Heart right ventricle (tissue), 16 donors: Measurements from ENCODE around the gene CDK5. TPM values are rescaled to one million over a fixed set of nuclear protein-coding genes. Genes with fewer than 3 reads are reported as not detected.

Source experiments
- ATAC-seq, 8 donors: fragments of 200-7000 bp; cut with Tn5 transposase; one replicate each; pipeline ENCODE4 v1.9.1; 2020; ENCODE audit warnings: mild to moderate bottlenecking in 8 of 8, moderate library complexity in 8 of 8, moderate number of reproducible peaks in 1 of 8
- DNase-seq, 2 donors: peaks; one replicate each; pipeline ENCODE4 v3.0.0-alpha.2; 2020
- H3K27ac ChIP-seq, 10 donors: fragments of 200-600 bp; sonication (generic) in 2 of 10; one replicate each; pipeline versions ENCODE4 v1.5.0 to v1.8.0; 2020 to 2022; ENCODE audit warnings: mild to moderate bottlenecking in 3 of 10
- H3K27me3 ChIP-seq, 7 donors: fragments of 200-600 bp; one replicate each; pipeline ENCODE4 v1.8.0; 2021 to 2022; ENCODE audit warnings: mild to moderate bottlenecking in 2 of 7
- H3K36me3 ChIP-seq, 9 donors: fragments of 200-600 bp; sonication (generic) in 1 of 9; one replicate each; pipeline versions ENCODE4 v1.5.0 to v1.8.0; 2020 to 2022; ENCODE audit warnings: mild to moderate bottlenecking in 2 of 9
- H3K4me1 ChIP-seq, 9 donors: fragments of 200-600 bp; sonication (generic) in 1 of 9; one replicate each; pipeline versions ENCODE4 v1.5.0 to v1.8.0; 2020 to 2022; ENCODE audit warnings: mild to moderate bottlenecking in 4 of 9
- H3K4me3 ChIP-seq, 10 donors: fragments of 200-600 bp; sonication (generic) in 2 of 10; one replicate each; pipeline versions ENCODE4 v1.5.0 to v1.8.0; 2020 to 2022; ENCODE audit warnings: mild to moderate bottlenecking in 7 of 10, moderate library complexity in 2 of 10
- H3K9me3 ChIP-seq, 11 donors: fragments of 200-600 bp in 10 of 11; sonication (generic) in 2 of 11; one replicate each; pipeline versions ENCODE4 v1.5.0 to v1.8.0; 2013 to 2022; ENCODE audit warnings: mild to moderate bottlenecking in 2 of 11, control low read depth in 1 of 11, moderate library complexity in 1 of 11
- WGBS, 2 donors: extraction: QIAGEN DNeasy Blood & Tissue Kit; methylation state at CpG; one replicate each; pipeline ENCODE4 v1.1.7; 2013; ENCODE audit warnings: inconsistent platforms in 1 of 2; 5-methylcytosine and 5-hydroxymethylcytosine counted together
- intact Hi-C, 10 donors: fragments of 100-400 bp; cut with DNase I; formaldehyde crosslinking; loops; one replicate each; pipeline versions ENCODE4 v1.11.1 to v1.14.2; 2022
- polyA plus RNA-seq, 2 donors: library from polyadenylated mRNA; stranded (reverse); fragments of 200-250 nt; gene quantifications; one replicate each; pipeline ENCODE4 v1.2.3, GENCODE V29; 2013
- total RNA-seq, 10 donors: library from RNA; stranded (reverse); fragmentation: NEBNext Ultra II Directional in 3 of 10; extraction: Animal tissue kit (Norgen Biotek cat#: 25700) in 3 of 10; gene quantifications; one replicate each; pipeline versions ENCODE4 v1.2.1 to v1.2.4, GENCODE V29; 2021 to 2023
- TF ChIP-seq, protein P1 (sequence below), 9 donors: fragments of 200-600 bp; sonication (generic) in 2 of 9; IDR thresholded peaks; one replicate each; pipeline versions ENCODE4 v1.5.0 to v1.8.0; 2021 to 2022; ENCODE audit warnings: antibody characterized with exemption in 9 of 9, mild to moderate bottlenecking in 5 of 9, moderate library complexity in 1 of 9
- donor health status: Arrhythmogenic right ventricular cardiomyopathy.
- donor health status: ischemic (EF 13 %, LVEDD 7.1; RV severe dilation, severe dysfunction).
- donor health status: healthy with polysubstance abuse.
- donor health status: DM: no; HTN: yes; CAD: no.
- donor health status: DM: no; HTN: no; CAD: no.
- donor health status: ischemic (EF 25% LVEDD 6.9; RV normal size, moderate dysfunction).
- donor health status: ischemic (EF 25% LVEDD 5.7; RV mildly dilated, moderate dysfunction).
- donor health status: healthy.
- donor health status: DM: yes; HTN: yes; CAD: no.
- donor health status: Ischemic cardiomyopathy.
- donor health status: ischemic (EF 35%, LVEDD 5.7; RV mildly dilated, moderate dysfunction).
- donor health status: nonischemic (EF 11% LVEDD 7.7; RV severe dilation, severe dysfunction).
- donor health status: DM: yes; HTN: yes; CAD: no.
- donor health status: PGD.
- donor health status: ischemic (EF 29% LVEDD 5.4; RV normal size, mild dysfunction).
- donor health status: nonischemic (EF 23%, LVEDD 6.1; RV moderate dilation, normal function).

CDK5 gene
- total and polyA plus RNA-seq, 12 donors: 5.0 to 11.3 (median 7.6) TPM

DNA sequence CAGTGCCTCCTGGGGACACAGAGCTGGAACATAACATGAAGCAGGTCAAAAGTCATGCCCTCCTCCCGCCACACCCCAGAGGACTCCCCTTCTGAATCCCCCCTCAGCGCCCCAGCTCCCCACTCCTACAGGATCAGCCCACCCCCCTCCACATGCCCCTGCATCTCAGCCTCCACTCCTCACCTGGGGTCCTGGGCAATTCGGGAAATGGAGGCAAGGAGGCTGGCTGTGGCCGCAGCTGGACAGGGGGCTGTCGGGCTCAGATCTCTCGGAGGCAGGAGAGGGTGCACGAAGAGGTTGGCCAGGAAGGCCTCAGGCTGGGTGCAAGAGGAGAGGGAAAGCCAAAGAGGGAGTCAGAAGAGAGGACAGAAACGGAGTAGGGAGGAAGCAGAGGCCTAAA is 41.2 kb downstream of the CDK5 start:
- Histone ChIP-seq H3K4me3 (no peak overlapping the region), H3K9me3 (no peaks in the 10 kb centered on the region), H3K27ac (no peak overlapping the region), H3K4me1 (peaks cover 9 to 61% (median 34%) of the 10 kb centered on the region in 9 donors), H3K27me3 (peaks cover 0 to 59% (median 48%) of the 10 kb centered on the region in 7 donors), H3K36me3 (peaks cover 0 to 23% (median 0%) of the 10 kb centered on the region in 9 donors)
- intact Hi-C loops: loop anchor here in 4 of 10 donors (5.0 to 10.0 kb wide), 4 partner anchors 52 to 239 kb away; no protein-coding TSS in a partner anchor
- TF ChIP-seq, protein P1, sequence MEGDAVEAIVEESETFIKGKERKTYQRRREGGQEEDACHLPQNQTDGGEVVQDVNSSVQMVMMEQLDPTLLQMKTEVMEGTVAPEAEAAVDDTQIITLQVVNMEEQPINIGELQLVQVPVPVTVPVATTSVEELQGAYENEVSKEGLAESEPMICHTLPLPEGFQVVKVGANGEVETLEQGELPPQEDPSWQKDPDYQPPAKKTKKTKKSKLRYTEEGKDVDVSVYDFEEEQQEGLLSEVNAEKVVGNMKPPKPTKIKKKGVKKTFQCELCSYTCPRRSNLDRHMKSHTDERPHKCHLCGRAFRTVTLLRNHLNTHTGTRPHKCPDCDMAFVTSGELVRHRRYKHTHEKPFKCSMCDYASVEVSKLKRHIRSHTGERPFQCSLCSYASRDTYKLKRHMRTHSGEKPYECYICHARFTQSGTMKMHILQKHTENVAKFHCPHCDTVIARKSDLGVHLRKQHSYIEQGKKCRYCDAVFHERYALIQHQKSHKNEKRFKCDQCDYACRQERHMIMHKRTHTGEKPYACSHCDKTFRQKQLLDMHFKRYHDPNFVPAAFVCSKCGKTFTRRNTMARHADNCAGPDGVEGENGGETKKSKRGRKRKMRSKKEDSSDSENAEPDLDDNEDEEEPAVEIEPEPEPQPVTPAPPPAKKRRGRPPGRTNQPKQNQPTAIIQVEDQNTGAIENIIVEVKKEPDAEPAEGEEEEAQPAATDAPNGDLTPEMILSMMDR (IDR thresholded peaks at IDR 0.05): no peak
- ATAC-seq (no peak), DNase-seq (no peak)
- WGBS, 2 donors: 81 to 84% methylated on average over 8 of the region's 8 CpGs

DNA sequence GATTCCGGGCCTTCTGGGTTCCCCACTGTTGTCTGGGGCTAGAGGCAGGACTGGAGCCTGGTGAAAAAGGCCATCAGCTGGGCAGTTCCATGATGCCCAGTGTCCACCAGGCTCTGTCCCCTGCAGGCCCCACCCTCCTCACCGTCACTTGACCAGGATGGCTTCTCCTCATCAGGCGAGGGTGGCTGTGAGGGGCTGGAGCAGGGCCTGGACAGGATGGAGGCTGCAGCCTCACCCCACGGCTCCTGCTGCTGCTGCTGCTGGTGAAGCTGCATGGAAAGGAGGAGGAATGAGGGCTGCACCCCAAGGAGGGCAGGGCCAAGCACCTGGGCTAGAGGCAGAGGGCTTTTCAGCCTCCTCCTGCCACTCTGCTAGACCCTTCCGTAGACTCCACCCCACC is 41.7 kb downstream of the CDK5 start:
- Histone ChIP-seq H3K9me3 (no peaks in the 10 kb centered on the region), H3K27me3 (peaks cover 0 to 56% (median 44%) of the 10 kb centered on the region in 7 donors), H3K36me3 (peaks cover 0 to 23% (median 0%) of the 10 kb centered on the region in 9 donors), H3K27ac (no peak overlapping the region), H3K4me1 (peaks cover 9 to 63% (median 34%) of the 10 kb centered on the region in 9 donors), H3K4me3 (no peak overlapping the region)
- ATAC-seq (peak in 2 of 8 donors; percentile 3 to 11), DNase-seq (no peak)
- 73 to 84% methylated on average over 5 of the region's 5 CpGs for WGBS, 2 donors
- TF ChIP-seq, protein P1 (IDR thresholded peaks at IDR 0.05): no peak
- intact Hi-C loops: loop anchor here in 4 of 10 donors (5.0 to 10.0 kb wide), 4 partner anchors 51 to 239 kb away; no protein-coding TSS in a partner anchor

DNA sequence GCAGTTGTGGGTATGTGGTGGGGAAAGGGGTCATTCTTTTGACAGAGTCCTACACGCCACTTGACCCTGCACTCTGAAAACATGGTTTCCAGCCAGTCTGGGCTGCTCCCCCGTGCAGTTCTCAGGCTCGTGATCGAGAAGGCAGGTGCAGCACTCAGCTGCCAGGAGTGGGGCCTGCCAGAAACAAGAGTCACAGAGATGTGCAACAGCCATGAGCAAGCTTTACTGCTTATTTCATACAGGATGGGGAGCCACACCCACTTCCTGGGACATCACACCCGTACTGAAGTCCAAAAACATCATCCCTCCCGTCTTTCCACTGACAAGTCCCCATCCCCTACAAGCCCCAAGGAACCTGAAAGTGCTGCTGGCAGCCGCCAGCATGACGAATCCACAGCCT is 42.7 kb downstream of the CDK5 start:
- ATAC-seq (no peak), DNase-seq (no peak)
- intact Hi-C loops: loop anchor here in 4 of 10 donors (5.0 to 10.0 kb wide), 4 partner anchors 50 to 238 kb away; no protein-coding TSS in a partner anchor
- Histone ChIP-seq H3K27me3 (peaks cover 0 to 46% (median 34%) of the 10 kb centered on the region in 7 donors), H3K4me3 (no peak overlapping the region), H3K9me3 (no peaks in the 10 kb centered on the region), H3K4me1 (peaks cover 9 to 70% (median 42%) of the 10 kb centered on the region in 9 donors), H3K36me3 (peaks cover 0 to 23% (median 0%) of the 10 kb centered on the region in 9 donors), H3K27ac (peak overlapping the region in 1 of 10 donors; percentile 73)
- TF ChIP-seq, protein P1 (IDR thresholded peaks at IDR 0.05): no peak
- WGBS, 2 donors: 62 to 76% methylated on average over 8 of the region's 8 CpGs

DNA sequence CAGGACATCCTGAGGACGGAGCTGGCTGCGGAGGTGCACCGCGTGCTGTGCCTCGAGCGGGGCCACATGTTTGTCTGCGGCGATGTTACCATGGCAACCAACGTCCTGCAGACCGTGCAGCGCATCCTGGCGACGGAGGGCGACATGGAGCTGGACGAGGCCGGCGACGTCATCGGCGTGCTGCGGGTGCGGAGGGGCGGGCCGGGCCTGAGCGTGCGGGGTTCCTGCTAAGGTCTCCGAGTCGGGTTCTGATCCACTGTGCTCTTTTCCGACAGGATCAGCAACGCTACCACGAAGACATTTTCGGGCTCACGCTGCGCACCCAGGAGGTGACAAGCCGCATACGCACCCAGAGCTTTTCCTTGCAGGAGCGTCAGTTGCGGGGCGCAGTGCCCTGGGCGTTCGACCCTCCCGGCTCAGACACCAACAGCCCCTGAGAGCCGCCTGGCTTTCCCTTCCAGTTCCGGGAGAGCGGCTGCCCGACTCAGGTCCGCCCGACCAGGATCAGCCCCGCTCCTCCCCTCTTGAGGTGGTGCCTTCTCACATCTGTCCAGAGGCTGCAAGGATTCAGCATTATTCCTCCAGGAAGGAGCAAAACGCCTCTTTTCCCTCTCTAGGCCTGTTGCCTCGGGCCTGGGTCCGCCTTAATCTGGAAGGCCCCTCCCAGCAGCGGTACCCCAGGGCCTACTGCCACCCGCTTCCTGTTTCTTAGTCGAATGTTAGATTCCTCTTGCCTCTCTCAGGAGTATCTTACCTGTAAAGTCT is 43.8 kb downstream of the CDK5 start:
- H3K9me3 ChIP-seq: no peaks in the 10 kb centered on the region
- WGBS, 2 donors: 35 to 38% methylated on average over 55 of the region's 55 CpGs
- intact Hi-C loops: loop anchor here in 2 of 10 donors (1.0 to 10.0 kb wide), 3 partner anchors 49 to 119 kb away; no protein-coding TSS in a partner anchor
- TF ChIP-seq, protein P1 (IDR thresholded peaks at IDR 0.05): peak in 1 of 9 donors; percentile 16
- ATAC-seq (peak in 5 of 8 donors; percentile 2 to 26 (median 9)), DNase-seq (peak; percentile 62 to 68)
- H3K4me3 ChIP-seq: peak overlapping the region in 9 of 10 donors; percentile 11 to 47 (median 36)
- peaks cover 0 to 23% (median 0%) of the 10 kb centered on the region in 9 donors for H3K36me3 ChIP-seq
- peaks cover 0 to 35% (median 24%) of the 10 kb centered on the region in 7 donors for H3K27me3 ChIP-seq
- H3K27ac ChIP-seq: peak overlapping the region in 2 of 10 donors; percentile 28 to 73
- H3K4me1 ChIP-seq: peaks cover 9 to 74% (median 42%) of the 10 kb centered on the region in 9 donors
